ENCODE results near the gene MEGF11.

DNA sequence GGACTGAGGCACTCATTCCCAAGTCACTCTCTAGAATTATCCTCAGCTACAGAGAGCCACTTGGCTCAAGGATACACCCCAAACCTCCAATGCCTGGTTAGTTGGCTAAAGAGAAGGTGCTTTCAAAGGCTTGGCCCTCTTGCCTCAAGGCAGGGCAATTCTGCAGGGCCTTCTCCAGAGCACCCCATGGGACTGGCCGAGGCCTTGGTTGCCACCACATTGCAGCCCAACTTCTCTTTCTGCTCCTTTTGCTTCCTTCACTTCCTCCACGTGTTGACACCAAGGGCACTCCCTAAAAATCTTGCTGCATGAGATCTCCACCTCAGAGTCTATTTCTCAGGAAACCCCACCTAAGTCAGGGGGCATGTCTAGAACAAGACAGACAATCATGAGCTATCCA lies 36.7 kb downstream of the MEGF11 start:
- TF ChIP-seq WT1 (tag by site-specific recombination; IDR thresholded peaks at IDR 0.05): no peak
- TF ChIP-seq ZSCAN16 (tag by site-specific recombination; IDR thresholded peaks at IDR 0.05): no peak
- TF ChIP-seq ZNF416 (tag by site-specific recombination; IDR thresholded peaks at IDR 0.05): no peak
- TF ChIP-seq, protein P1, sequence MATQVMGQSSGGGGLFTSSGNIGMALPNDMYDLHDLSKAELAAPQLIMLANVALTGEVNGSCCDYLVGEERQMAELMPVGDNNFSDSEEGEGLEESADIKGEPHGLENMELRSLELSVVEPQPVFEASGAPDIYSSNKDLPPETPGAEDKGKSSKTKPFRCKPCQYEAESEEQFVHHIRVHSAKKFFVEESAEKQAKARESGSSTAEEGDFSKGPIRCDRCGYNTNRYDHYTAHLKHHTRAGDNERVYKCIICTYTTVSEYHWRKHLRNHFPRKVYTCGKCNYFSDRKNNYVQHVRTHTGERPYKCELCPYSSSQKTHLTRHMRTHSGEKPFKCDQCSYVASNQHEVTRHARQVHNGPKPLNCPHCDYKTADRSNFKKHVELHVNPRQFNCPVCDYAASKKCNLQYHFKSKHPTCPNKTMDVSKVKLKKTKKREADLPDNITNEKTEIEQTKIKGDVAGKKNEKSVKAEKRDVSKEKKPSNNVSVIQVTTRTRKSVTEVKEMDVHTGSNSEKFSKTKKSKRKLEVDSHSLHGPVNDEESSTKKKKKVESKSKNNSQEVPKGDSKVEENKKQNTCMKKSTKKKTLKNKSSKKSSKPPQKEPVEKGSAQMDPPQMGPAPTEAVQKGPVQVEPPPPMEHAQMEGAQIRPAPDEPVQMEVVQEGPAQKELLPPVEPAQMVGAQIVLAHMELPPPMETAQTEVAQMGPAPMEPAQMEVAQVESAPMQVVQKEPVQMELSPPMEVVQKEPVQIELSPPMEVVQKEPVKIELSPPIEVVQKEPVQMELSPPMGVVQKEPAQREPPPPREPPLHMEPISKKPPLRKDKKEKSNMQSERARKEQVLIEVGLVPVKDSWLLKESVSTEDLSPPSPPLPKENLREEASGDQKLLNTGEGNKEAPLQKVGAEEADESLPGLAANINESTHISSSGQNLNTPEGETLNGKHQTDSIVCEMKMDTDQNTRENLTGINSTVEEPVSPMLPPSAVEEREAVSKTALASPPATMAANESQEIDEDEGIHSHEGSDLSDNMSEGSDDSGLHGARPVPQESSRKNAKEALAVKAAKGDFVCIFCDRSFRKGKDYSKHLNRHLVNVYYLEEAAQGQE (tag by site-specific recombination; IDR thresholded peaks at IDR 0.05): no peak
- TF ChIP-seq, protein P2, sequence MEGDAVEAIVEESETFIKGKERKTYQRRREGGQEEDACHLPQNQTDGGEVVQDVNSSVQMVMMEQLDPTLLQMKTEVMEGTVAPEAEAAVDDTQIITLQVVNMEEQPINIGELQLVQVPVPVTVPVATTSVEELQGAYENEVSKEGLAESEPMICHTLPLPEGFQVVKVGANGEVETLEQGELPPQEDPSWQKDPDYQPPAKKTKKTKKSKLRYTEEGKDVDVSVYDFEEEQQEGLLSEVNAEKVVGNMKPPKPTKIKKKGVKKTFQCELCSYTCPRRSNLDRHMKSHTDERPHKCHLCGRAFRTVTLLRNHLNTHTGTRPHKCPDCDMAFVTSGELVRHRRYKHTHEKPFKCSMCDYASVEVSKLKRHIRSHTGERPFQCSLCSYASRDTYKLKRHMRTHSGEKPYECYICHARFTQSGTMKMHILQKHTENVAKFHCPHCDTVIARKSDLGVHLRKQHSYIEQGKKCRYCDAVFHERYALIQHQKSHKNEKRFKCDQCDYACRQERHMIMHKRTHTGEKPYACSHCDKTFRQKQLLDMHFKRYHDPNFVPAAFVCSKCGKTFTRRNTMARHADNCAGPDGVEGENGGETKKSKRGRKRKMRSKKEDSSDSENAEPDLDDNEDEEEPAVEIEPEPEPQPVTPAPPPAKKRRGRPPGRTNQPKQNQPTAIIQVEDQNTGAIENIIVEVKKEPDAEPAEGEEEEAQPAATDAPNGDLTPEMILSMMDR (tag by site-specific recombination; IDR thresholded peaks at IDR 0.05): no peak
- TF ChIP-seq ZNF544 (tag by site-specific recombination; IDR thresholded peaks at IDR 0.05): no peak
- TF ChIP-seq, protein P3, sequence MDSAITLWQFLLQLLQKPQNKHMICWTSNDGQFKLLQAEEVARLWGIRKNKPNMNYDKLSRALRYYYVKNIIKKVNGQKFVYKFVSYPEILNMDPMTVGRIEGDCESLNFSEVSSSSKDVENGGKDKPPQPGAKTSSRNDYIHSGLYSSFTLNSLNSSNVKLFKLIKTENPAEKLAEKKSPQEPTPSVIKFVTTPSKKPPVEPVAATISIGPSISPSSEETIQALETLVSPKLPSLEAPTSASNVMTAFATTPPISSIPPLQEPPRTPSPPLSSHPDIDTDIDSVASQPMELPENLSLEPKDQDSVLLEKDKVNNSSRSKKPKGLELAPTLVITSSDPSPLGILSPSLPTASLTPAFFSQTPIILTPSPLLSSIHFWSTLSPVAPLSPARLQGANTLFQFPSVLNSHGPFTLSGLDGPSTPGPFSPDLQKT (IDR thresholded peaks at IDR 0.05; ENCODE audit: borderline replicate concordance, low read depth, low read length): no peak
- TF ChIP-seq ZBTB7A (tag by site-specific recombination; IDR thresholded peaks at IDR 0.05; ENCODE audit: low read depth): no peak
- no peak for TF ChIP-seq ZNF239 (tag by site-specific recombination; IDR thresholded peaks at IDR 0.05)
- TF ChIP-seq, protein P4, sequence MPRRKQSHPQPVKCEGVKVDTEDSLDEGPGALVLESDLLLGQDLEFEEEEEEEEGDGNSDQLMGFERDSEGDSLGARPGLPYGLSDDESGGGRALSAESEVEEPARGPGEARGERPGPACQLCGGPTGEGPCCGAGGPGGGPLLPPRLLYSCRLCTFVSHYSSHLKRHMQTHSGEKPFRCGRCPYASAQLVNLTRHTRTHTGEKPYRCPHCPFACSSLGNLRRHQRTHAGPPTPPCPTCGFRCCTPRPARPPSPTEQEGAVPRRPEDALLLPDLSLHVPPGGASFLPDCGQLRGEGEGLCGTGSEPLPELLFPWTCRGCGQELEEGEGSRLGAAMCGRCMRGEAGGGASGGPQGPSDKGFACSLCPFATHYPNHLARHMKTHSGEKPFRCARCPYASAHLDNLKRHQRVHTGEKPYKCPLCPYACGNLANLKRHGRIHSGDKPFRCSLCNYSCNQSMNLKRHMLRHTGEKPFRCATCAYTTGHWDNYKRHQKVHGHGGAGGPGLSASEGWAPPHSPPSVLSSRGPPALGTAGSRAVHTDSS (tag by site-specific recombination; IDR thresholded peaks at IDR 0.05): no peak
- TF ChIP-seq, protein P5, sequence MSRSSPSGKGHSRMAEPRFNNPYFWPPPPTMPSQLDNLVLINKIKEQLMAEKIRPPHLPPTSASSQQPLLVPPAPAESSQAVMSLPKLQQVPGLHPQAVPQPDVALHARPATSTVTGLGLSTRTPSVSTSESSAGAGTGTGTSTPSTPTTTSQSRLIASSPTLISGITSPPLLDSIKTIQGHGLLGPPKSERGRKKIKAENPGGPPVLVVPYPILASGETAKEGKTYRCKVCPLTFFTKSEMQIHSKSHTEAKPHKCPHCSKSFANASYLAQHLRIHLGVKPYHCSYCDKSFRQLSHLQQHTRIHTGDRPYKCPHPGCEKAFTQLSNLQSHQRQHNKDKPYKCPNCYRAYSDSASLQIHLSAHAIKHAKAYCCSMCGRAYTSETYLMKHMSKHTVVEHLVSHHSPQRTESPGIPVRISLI (tag by site-specific recombination; IDR thresholded peaks at IDR 0.05): no peak
- no peak for TF ChIP-seq ZFP69B (tag by site-specific recombination; IDR thresholded peaks at IDR 0.05)
- TF ChIP-seq KLF16 (tag by site-specific recombination; IDR thresholded peaks at IDR 0.05): no peak
- no peak for TF ChIP-seq ZNF121 (tag by site-specific recombination; IDR thresholded peaks at IDR 0.05)
